SJCRH30 (cell line): ENCODE results near the gene ATP2A1. TPM values are rescaled to one million over a fixed set of nuclear protein-coding genes. Genes with fewer than 3 reads are reported as not detected.
"Not testable (repeated sequence)": the region's sequence is repeated elsewhere in the genome, so short reads cannot be mapped to it uniquely, and the experiment has no call there.

Experiments used
- DNase-seq, 2 experiments: peaks; one replicate each; pipeline ENCODE4 v3.0.0-alpha.2; 2015 to 2020
- H3K27ac ChIP-seq: fragments of 250-450 bp; sonication (Bioruptor Pico); 2 replicates; pipeline ENCODE4 v1.5.1; 2020; ENCODE audit warnings: mild to moderate bottlenecking, moderate library complexity
- H3K27me3 ChIP-seq: fragments of 250-450 bp; sonication (Bioruptor Pico); 2 replicates; pipeline ENCODE4 v1.5.1; 2020; ENCODE audit warnings: mild to moderate bottlenecking, moderate library complexity
- H3K36me3 ChIP-seq: fragments of 250-450 bp; sonication (Bioruptor Pico); 2 replicates; pipeline ENCODE4 v1.5.1; 2020; ENCODE audit warnings: mild to moderate bottlenecking, moderate library complexity
- H3K4me1 ChIP-seq: fragments of 250-450 bp; sonication (Bioruptor Pico); 2 replicates; pipeline ENCODE4 v1.5.1; 2020; ENCODE audit warnings: mild to moderate bottlenecking, moderate library complexity
- H3K4me3 ChIP-seq: fragments of 250-450 bp; sonication (Bioruptor Pico); 2 replicates; pipeline ENCODE4 v1.5.1; 2020; ENCODE audit warnings: mild to moderate bottlenecking, moderate library complexity
- H3K9me3 ChIP-seq: fragments of 250-450 bp; sonication (Bioruptor Pico); replicated peaks from 2 replicates; pipeline ENCODE4 v1.5.1; 2020; ENCODE audit warnings: mild to moderate bottlenecking, moderate library complexity
- total RNA-seq: library from RNA; depleted of rRNA; stranded (reverse); fragments of >200 nt; shearing (Covaris generic); gene quantifications from 2 replicates; pipeline ENCODE4 v1.2.3, GENCODE V29; 2014

The ATP2A1 gene
- total RNA-seq, 1 experiment from 2014 or later: 24.8 TPM

GRCh38 chr16:28869201-28869600 is 9.1 kb upstream of the ATP2A1 start:
- Histone ChIP-seq H3K36me3 (peaks cover 25% of the 10 kb centered on the region), H3K4me3 (no peak overlapping the region), H3K27me3 (no peaks in the 10 kb centered on the region), H3K4me1 (peaks cover 5% of the 10 kb centered on the region; the same call in 1 of the 2 replicates), H3K27ac (no peak overlapping the region), H3K9me3 (no peaks in the 10 kb centered on the region)
- DNase-seq: no peak

- peaks cover 23% of the 10 kb centered on the region for H3K36me3 ChIP-seq
- no peaks in the 10 kb centered on the region for H3K27me3 ChIP-seq
Observed at GRCh38 chr16:28872952-28873351, 5.3 kb upstream of the ATP2A1 start.

DNA sequence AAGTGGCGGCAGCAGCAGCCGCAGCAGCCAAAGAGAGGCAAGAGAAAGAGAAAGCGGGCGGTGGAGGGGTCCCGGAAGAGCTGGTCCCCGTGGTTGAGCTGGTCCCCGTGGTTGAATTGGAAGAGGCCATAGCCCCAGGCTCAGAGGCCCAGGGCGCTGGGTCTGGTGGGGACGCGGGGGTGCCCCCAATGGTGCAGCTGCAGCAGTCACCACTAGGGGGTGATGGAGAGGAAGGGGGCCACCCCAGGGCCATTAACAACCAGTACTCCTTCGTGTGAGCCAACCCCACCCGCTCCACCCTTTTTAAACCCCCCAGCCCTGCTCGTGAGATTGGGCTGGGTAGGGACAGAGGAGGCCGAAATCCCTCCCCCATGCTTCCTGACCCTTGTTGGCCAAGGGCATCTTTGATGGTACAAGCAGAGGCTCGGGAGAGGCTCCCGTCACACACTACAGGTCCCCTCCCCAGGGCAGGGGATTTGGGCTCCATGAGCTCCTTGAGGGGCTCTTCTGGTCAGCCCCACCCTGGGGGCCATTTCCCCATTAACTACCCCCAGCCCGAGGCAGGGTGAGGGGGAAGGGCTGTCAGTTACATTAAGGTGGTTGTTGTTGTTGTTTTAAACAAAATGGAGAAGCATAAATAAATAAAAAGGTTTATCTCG is 4.6 kb upstream of the ATP2A1 start:
- H3K9me3 ChIP-seq: no peaks in the 10 kb centered on the region
- no peak overlapping the region for H3K27ac ChIP-seq
- peaks cover 39% of the 10 kb centered on the region for H3K4me1 ChIP-seq
- H3K36me3 ChIP-seq: peaks cover 20% of the 10 kb centered on the region
- H3K4me3 ChIP-seq: no peak overlapping the region
- no peaks in the 10 kb centered on the region for H3K27me3 ChIP-seq
- peak; percentile 32 to 51 for DNase-seq

More at GRCh38 chr16:28872952-28873351, 5.3 kb upstream of the ATP2A1 start:
- no peaks in the 10 kb centered on the region for H3K9me3 ChIP-seq
- H3K4me3 ChIP-seq: no peak overlapping the region
- H3K4me1 ChIP-seq: peaks cover 38% of the 10 kb centered on the region
- H3K27ac ChIP-seq: no peak overlapping the region
- DNase-seq: no peak

DNA sequence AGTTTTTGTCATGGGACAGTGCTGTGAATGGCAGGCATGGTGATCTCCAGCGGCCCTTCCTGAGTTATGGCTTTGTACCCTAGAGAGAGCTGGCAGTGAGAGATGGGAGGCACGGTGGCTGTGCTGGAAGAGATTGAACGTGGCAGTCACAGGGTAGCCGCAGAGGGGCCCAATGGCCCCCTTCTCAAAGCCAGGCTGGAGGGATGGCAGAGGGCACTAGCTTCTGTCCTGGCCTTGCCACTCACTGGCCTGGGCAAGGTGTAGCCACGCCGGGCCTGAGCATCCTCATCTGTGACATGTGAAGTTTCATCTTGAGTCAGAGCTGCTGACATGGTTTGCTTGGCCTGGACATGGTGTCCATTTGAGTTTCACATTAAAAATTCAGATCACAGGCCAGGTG is 3.9 kb upstream of the ATP2A1 start:
- Histone ChIP-seq H3K4me1 (peaks cover 39% of the 10 kb centered on the region), H3K27ac (no peak overlapping the region), H3K9me3 (no peaks in the 10 kb centered on the region), H3K27me3 (no peaks in the 10 kb centered on the region), H3K4me3 (no peak overlapping the region), H3K36me3 (peaks cover 14% of the 10 kb centered on the region)
- DNase-seq: no peak

GRCh38 chr16:28875134-28876018 is 2.9 kb upstream of the ATP2A1 start:
- H3K4me3 ChIP-seq: peak overlapping the region; percentile 30
- no peaks in the 10 kb centered on the region for H3K9me3 ChIP-seq
- H3K27ac ChIP-seq: peak overlapping the region; percentile 93
- H3K27me3 ChIP-seq: no peaks in the 10 kb centered on the region
- DNase-seq: peak; percentile 94
- H3K4me1 ChIP-seq: peaks cover 39% of the 10 kb centered on the region
- H3K36me3 ChIP-seq: peaks cover 5% of the 10 kb centered on the region; the same call in 1 of the 2 replicates

DNA sequence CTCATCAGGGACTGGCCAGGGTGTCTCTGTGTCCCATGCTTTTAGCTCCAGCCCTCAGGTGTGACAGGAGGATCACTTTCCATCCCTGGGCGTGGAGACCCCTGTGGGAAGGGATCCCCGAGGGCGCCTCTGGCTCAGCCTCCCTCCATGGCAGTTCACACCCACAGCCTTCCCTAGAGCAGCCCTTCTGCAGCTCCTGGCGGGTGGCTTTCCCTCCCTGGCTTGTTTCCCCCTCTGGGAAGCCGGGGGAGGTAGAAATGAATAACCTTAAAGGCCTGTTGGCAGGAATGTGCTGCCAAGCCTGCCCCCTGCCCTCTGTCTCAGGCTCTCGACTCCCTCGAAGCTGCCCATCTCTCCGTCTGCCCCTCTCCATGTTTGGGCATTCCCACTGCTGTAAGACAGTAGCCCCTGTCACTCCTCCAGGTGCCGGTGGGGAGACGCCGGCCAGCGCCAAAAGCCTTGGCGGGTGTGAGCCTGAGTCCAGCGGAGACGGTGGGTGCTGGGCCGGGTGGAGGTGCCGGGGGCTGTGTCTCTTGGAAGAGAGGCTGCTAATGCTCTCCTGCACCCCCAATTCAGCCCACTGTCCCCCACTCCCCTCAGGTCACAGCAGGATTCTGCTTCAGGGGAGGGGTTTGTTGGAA is 2.1 kb upstream of the ATP2A1 start:
- DNase-seq: peak; percentile 30 to 53
- peak overlapping the region; percentile 30 for H3K4me3 ChIP-seq

DNA sequence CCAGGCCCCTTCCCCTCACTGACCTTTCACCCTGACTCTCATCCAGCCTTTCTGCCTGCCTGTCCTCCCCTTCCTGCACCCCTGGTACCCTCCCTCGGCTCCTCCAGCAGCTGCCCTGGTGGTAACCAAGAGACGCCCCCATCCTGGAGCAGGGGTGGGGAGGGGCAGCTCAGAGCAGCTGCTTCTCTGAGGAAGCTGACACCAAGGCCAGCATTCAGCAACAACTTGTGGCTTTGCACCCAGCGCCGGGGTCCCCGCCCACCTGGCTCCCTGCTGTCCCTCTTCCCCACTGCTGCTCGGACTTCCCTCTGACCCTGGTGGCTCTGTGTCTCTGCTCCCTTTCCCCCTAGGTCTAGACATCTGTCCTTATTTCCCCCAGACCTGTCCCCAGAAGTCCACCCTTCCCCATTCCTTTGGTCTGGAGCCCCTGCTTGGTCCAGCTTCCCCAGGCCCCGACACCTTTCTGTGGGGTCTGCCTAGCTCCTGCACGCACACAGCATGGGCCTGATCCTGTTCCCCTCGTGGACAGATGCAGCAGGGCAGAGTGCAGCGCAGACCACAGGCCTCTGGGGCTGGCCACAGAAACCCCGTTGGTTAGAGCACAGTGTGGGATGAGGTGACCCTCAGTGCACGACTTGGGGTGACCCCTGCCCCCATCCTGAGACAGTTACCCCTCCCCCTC is 1.2 kb upstream of the ATP2A1 start:
- peak; percentile 90 to 91 for DNase-seq
- peak overlapping the region; percentile 30 for H3K4me3 ChIP-seq
- peaks cover 46% of the 10 kb centered on the region for H3K4me1 ChIP-seq
- no peaks in the 10 kb centered on the region; the same call in 1 of the 2 replicates for H3K36me3 ChIP-seq
- H3K27me3 ChIP-seq: no peaks in the 10 kb centered on the region
- H3K27ac ChIP-seq: peak overlapping the region; percentile 93
- H3K9me3 ChIP-seq: no peaks in the 10 kb centered on the region

More for the DNA sequence above, 2.1 kb upstream of the ATP2A1 start:
- Histone ChIP-seq H3K4me1 (peaks cover 44% of the 10 kb centered on the region), H3K27ac (peak overlapping the region; percentile 93), H3K36me3 (peaks cover under 1% of the 10 kb centered on the region; the same call in 1 of the 2 replicates), H3K9me3 (no peaks in the 10 kb centered on the region), H3K27me3 (no peaks in the 10 kb centered on the region)

DNA sequence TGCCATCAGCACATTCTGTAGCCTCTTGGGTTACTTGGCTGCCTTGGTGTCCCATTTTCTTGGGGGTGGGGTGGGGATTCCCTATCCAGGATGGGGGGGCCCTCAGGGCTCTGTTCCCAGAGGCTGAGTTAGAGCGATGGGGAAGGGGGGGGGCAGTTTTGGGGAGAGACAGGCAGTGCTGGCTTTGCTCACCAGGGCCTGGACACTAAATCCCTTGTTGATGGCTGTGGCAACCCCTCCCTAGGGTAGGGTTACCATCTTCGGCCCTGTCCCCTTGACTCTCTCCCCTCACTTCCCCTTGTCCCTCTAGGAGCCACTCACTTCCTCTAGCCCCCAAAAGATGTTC is 660 bp upstream of the ATP2A1 start:
- Histone ChIP-seq H3K36me3 (no peaks in the 10 kb centered on the region; the same call in 1 of the 2 replicates), H3K27me3 (no peaks in the 10 kb centered on the region), H3K4me1 (peaks cover 51% of the 10 kb centered on the region), H3K27ac (peak overlapping the region; percentile 93; the same call in 1 of the 2 replicates), H3K4me3 (peak overlapping the region; percentile 67), H3K9me3 (no peaks in the 10 kb centered on the region)
- DNase-seq: peak in 1 of 2 experiments; percentile 39

GRCh38 chr16:28879261-28879840 is 1.1 kb downstream of the ATP2A1 start:
- Histone ChIP-seq H3K4me1 (peaks cover 51% of the 10 kb centered on the region), H3K36me3 (peaks cover 3% of the 10 kb centered on the region), H3K4me3 (peak overlapping the region; percentile 67), H3K27me3 (no peaks in the 10 kb centered on the region), H3K27ac (peak overlapping the region; percentile 81; the same call in 1 of the 2 replicates), H3K9me3 (no peaks in the 10 kb centered on the region)
- DNase-seq: no peak

- peak overlapping the region; percentile 67 for H3K4me3 ChIP-seq
- H3K27ac ChIP-seq: peak overlapping the region; percentile 81
- peak; percentile 92 to 95 for DNase-seq
Observed at GRCh38 chr16:28879841-28880588, 1.7 kb downstream of the ATP2A1 start.

DNA sequence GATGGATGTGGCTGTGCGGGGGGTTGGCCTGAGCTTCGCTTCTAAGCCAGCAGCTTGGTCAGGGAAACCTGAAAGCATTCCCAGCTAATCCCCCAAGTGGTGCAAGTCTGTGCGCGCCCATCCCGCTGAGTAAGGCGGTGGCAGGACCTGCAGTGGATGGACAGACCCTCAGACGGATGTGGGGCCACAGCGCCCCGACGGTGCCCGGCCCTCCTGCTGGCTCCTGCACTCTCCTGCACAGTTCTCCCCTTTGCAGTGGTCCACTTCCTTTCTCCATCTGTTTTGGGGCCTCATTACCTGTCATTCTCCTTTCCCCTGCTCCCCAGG is 2.3 kb downstream of the ATP2A1 start:
- H3K36me3 ChIP-seq: peaks cover 3% of the 10 kb centered on the region
- H3K4me1 ChIP-seq: peaks cover 39% of the 10 kb centered on the region
- H3K27ac ChIP-seq: peak overlapping the region; percentile 81; the same call in 1 of the 2 replicates
- H3K27me3 ChIP-seq: no peaks in the 10 kb centered on the region
- no peaks in the 10 kb centered on the region for H3K9me3 ChIP-seq
- H3K4me3 ChIP-seq: peak overlapping the region; percentile 67
- DNase-seq: peak in 1 of 2 experiments; percentile 90

More at GRCh38 chr16:28879841-28880588, 1.7 kb downstream of the ATP2A1 start:
- H3K36me3 ChIP-seq: peaks cover 3% of the 10 kb centered on the region
- H3K9me3 ChIP-seq: no peaks in the 10 kb centered on the region
- peaks cover 44% of the 10 kb centered on the region for H3K4me1 ChIP-seq
- H3K27me3 ChIP-seq: no peaks in the 10 kb centered on the region

DNA sequence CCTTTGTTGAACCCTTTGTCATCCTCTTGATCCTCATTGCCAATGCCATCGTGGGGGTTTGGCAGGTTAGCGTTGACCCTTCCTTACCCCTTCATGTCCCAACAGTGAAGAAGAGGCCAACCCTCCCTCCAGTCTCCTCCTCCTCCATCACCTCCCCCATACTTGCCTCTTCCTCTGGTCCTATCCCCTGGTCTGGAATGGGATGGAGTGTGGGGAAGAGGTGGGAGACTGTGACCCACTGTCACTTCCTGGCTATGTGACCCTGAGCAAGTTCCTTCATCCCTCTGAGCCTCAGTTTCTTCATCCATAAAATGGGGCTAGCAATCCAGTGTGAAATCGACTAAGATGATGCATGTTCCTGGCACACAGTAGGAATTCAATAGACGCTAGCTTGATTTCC is 2.7 kb downstream of the ATP2A1 start:
- Histone ChIP-seq H3K4me3 (peak overlapping the region; percentile 67), H3K27ac (no peak overlapping the region; the same call in 1 of the 2 replicates), H3K27me3 (no peaks in the 10 kb centered on the region), H3K36me3 (peaks cover 3% of the 10 kb centered on the region), H3K9me3 (no peaks in the 10 kb centered on the region), H3K4me1 (peaks cover 35% of the 10 kb centered on the region)
- DNase-seq: no peak

DNA sequence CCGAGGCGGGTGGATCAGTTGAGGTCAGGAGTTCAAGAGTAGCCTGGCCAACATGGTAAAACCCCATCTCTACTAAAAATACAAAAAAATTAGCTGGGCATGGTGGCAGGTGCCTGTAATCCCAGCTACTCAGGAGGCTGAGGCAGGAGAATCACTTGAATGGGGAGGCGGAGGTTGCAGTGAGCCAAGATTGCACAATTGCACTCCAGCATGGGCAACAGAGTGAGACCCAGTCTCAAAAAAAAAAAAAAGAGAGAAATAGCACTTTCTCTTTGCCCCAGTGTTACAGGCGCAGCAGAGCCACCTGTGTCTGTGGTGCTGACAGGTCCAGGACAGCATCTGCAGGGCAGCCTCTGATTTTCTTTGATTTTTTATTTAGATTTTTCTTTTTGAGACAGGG is 3.3 kb downstream of the ATP2A1 start:
- H3K4me3 ChIP-seq, H3K9me3 ChIP-seq, H3K27ac ChIP-seq, H3K27me3 ChIP-seq, DNase-seq, H3K36me3 ChIP-seq: not testable (repeated sequence)
- H3K4me1 ChIP-seq: peaks cover 29% of the 10 kb centered on the region
